GM13977 (cell line): ENCODE results near the gene BCL2L2.

Source experiments
- DNase-seq: peaks from one replicate; pipeline ENCODE4 v3.0.0; 2012; ENCODE audit warnings: low spot score
- in situ Hi-C: fragments of 300-500 bp; cut with MboI; formaldehyde crosslinking; loops from one replicate; pipeline ENCODE4 v1.12.0; 2022; ENCODE audit warnings: low sequenced_read_pairs, low pct_unique_long_range_greater_than_20kb, mixed read lengths, inconsistent platforms; ENCODE audit not compliant: unreplicated experiment
- TF ChIP-seq, protein P1 (sequence below): IDR thresholded peaks from 2 replicates; pipeline ENCODE4 v1.5.1; 2012; ENCODE audit warnings: mild to moderate bottlenecking, control low read depth; ENCODE audit not compliant: insufficient read depth; ENCODE audit errors: extremely low read depth, missing control alignments

BCL2L2 gene

GRCh38 chr14:23296012-23296777, 10.4 kb upstream of the BCL2L2 start:
- in situ Hi-C loops = no loop called here
- DNase-seq = no peak

DNA sequence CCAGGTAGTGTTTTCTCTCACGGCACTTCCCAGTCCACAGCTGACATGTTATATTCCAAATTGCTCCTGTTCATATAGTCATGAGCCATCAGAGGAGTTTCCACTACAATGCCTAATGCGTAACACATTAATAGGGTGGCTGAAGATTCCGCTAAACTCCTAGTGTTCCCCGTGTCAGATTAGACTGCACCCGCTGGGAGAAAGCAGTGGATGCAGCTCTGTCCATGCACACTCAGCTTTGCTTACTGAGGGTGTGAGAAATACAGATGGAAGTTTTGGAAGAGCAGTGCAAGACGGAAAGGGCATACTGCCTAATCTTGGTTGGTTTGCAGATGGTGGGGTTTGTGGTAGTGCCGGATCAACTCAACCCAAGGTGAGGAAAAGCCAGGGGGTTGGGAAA, 9.5 kb upstream of the BCL2L2 start:
- TF ChIP-seq, protein P1, sequence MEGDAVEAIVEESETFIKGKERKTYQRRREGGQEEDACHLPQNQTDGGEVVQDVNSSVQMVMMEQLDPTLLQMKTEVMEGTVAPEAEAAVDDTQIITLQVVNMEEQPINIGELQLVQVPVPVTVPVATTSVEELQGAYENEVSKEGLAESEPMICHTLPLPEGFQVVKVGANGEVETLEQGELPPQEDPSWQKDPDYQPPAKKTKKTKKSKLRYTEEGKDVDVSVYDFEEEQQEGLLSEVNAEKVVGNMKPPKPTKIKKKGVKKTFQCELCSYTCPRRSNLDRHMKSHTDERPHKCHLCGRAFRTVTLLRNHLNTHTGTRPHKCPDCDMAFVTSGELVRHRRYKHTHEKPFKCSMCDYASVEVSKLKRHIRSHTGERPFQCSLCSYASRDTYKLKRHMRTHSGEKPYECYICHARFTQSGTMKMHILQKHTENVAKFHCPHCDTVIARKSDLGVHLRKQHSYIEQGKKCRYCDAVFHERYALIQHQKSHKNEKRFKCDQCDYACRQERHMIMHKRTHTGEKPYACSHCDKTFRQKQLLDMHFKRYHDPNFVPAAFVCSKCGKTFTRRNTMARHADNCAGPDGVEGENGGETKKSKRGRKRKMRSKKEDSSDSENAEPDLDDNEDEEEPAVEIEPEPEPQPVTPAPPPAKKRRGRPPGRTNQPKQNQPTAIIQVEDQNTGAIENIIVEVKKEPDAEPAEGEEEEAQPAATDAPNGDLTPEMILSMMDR = no peak
- no peak for DNase-seq
- in situ Hi-C loops = no loop called here

More at GRCh38 chr14:23296012-23296777, 10.4 kb upstream of the BCL2L2 start:
- TF ChIP-seq, protein P1 = no peak

- TF ChIP-seq, protein P1 = no peak
Measured at GRCh38 chr14:23297611-23298277, 8.9 kb upstream of the BCL2L2 start.

DNA sequence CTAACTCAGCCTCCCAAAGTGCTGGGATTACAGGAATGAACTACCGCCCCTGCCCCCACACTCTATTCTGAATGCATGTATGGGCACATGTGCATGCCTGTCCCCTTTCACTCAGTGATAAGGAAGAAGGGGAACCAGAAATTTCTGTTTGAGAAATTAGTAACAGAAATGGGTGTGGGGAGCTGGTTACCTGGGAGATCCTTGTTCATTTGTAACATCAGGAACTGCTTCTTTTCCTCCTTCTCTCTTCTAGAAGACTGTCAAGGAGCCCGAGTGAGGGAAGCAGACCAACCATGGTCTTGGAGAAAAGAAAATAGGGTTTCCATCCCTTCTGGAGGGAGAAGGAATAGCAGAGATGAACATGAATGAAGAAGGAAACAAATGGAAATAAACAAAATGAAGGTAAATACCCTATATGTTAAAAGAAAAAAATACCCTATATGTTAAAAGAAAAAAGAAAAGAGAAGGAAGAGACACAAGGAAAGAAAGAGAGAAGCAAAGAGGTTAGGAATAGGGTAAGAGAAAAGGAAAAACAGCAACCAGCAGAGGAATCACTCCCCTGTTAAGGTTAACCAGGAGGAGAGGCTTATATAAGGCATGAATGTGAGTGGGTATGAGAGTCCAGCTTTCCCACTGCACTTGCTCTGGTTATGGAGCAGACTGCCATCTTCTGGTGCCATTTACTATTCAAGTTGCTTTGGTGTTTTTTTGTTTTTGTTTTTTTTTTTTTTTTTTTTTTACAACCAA, 7.2 kb upstream of the BCL2L2 start:
- in situ Hi-C loops = no loop called here
- TF ChIP-seq, protein P1 = peak; percentile 25
- no peak for DNase-seq

More at GRCh38 chr14:23297611-23298277, 8.9 kb upstream of the BCL2L2 start:
- in situ Hi-C loops = no loop called here
- DNase-seq = no peak

GRCh38 chr14:23299986-23300686, 6.5 kb upstream of the BCL2L2 start:
- in situ Hi-C loops = no loop called here
- TF ChIP-seq, protein P1 = no peak
- DNase-seq = no peak

DNA sequence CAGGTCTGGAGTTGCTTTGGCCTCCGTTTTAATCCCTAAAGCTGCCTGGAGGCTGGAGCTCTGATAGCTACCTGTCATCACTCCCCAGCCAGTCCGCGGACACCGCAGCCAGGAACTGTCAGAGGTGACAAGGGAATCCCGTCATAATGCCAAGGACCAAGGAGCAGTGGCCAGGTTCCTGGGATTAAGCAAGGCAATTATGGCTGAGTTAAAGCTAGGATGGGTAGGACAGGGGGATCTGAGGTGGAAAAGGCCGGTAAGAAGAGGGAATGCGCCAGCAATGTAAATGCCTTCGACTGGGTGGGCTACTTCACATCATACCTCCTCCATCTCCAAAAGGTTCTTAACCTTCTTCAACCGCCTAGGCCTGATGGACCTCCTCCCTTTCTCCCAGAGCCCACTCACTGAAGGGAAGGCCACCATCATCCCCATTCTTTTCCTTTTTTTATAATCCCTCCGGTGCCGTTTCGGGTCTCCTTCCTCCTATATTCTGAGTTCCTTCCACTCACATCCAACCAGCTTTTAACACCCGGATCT, 5.9 kb upstream of the BCL2L2 start:
- DNase-seq = no peak
- TF ChIP-seq, protein P1 = no peak
- in situ Hi-C loops = no loop called here
